ENCODE results near the gene OR2A5.
"Not testable (repeated sequence)": the region's sequence is repeated elsewhere in the genome, so short reads cannot be mapped to it uniquely, and the experiment has no call there.

Gene OR2A5

GRCh38 chr7:144048648-144049047 is at the start of gene OR2A5:
Gene OR2A5, plus strand, starts transcription at chr7:144048948. Its CDS starts 1,454 bp downstream, at chr7:144050402.
- no peak for DNase-seq

GRCh38 chr7:144000020-144000419 is 48.7 kb upstream of the OR2A5 start, which contains the start of gene OR6B1:
Gene OR6B1, plus strand, starts transcription at chr7:144000320. Its CDS starts 3,677 bp downstream, at chr7:144003997.
- no peak for DNase-seq

- DNase-seq: no peak
Observed at GRCh38 chr7:144001543-144001942, 47.2 kb upstream of the OR2A5 start.

- DNase-seq: no peak
Observed at GRCh38 chr7:144004703-144005102, 44.0 kb upstream of the OR2A5 start.

- no peak for DNase-seq
Observed at GRCh38 chr7:144006029-144006691, 42.6 kb upstream of the OR2A5 start.

- no peak for DNase-seq
Observed at GRCh38 chr7:144006692-144007042, 42.1 kb upstream of the OR2A5 start.

- no peak for DNase-seq
Observed at GRCh38 chr7:144009361-144009760, 39.4 kb upstream of the OR2A5 start.

- not testable (repeated sequence) for DNase-seq
Observed at GRCh38 chr7:144010061-144010460, 38.7 kb upstream of the OR2A5 start.

- not testable (repeated sequence) for DNase-seq
Observed at GRCh38 chr7:144010821-144011220, 37.9 kb upstream of the OR2A5 start.

- no peak for DNase-seq
Observed at GRCh38 chr7:144011458-144012230, 37.1 kb upstream of the OR2A5 start.

GRCh38 chr7:144018065-144018464 is 30.7 kb upstream of the OR2A5 start:
- DNase-seq: no peak

- no peak for DNase-seq
Observed at GRCh38 chr7:144019457-144019856, 29.3 kb upstream of the OR2A5 start.

- DNase-seq: no peak
Observed at GRCh38 chr7:144020340-144020739, 28.4 kb upstream of the OR2A5 start.

- no peak for DNase-seq
Observed at GRCh38 chr7:144022169-144022568, 26.6 kb upstream of the OR2A5 start.

- DNase-seq: no peak
Observed at GRCh38 chr7:144023171-144023827, 25.4 kb upstream of the OR2A5 start.

- DNase-seq: no peak
Observed at GRCh38 chr7:144024213-144024612, 24.5 kb upstream of the OR2A5 start.

- DNase-seq: no peak
Observed at GRCh38 chr7:144026203-144026883, 22.4 kb upstream of the OR2A5 start.

- no peak for DNase-seq
Observed at GRCh38 chr7:144027070-144027469, 21.7 kb upstream of the OR2A5 start.

GRCh38 chr7:144027974-144028373 is 20.8 kb upstream of the OR2A5 start:
- DNase-seq: no peak

- no peak for DNase-seq
Observed at GRCh38 chr7:144028547-144028946, 20.2 kb upstream of the OR2A5 start.

GRCh38 chr7:144032516-144032915 is 16.2 kb upstream of the OR2A5 start:
- DNase-seq: no peak

GRCh38 chr7:144032985-144033709 is 15.6 kb upstream of the OR2A5 start:
- no peak for DNase-seq

GRCh38 chr7:144035385-144035784 is 13.4 kb upstream of the OR2A5 start:
- DNase-seq: no peak
